Stimulated activated naive B cell treated with anti-CD40 and anti-IgM and Interleukin-4, amounts not matched to agents 10 μg/mL and 1 μg/mL and 100 μg/mL, for 72 hours (primary cell): ENCODE results near the gene ABHD10.
A peak's percentile ranks its signal among the peaks of the same experiment; 100 is the strongest.

Experiments
- ATAC-seq, 2 donors: fragments of 150-1000 bp; cut with Tn5 transposase; replicated peaks; 2 replicates each; pipeline ENCODE4 v1.10.0; 2021; ENCODE audit warnings: moderate library complexity in 1 of 2
- DNase-seq: peaks from one replicate; pipeline ENCODE4 v3.0.0; 2021
- H3K27ac Mint-ChIP-seq: one replicate; pipeline ENCODE4 v1.8.0; 2022; ENCODE audit warnings: mild to moderate bottlenecking, mixed read lengths
- H3K27me3 Mint-ChIP-seq, 2 donors: one replicate each; pipeline ENCODE4 v1.8.0; 2022; ENCODE audit warnings: mixed read lengths in 2 of 2
- H3K36me3 Mint-ChIP-seq, 2 donors: one replicate each; pipeline ENCODE4 v1.8.0; 2022; ENCODE audit warnings: mixed read lengths in 2 of 2, mild to moderate bottlenecking in 1 of 2
- H3K4me1 Mint-ChIP-seq, 2 donors: one replicate each; pipeline ENCODE4 v1.8.0; 2022; ENCODE audit warnings: mixed read lengths in 2 of 2, mild to moderate bottlenecking in 1 of 2
- H3K4me3 Mint-ChIP-seq, 2 donors: one replicate each; pipeline ENCODE4 v1.8.0; 2022; ENCODE audit warnings: mild to moderate bottlenecking in 2 of 2, mixed read lengths in 2 of 2, moderate library complexity in 1 of 2
- H3K9me3 Mint-ChIP-seq, 2 donors: one replicate each; pipeline ENCODE4 v1.8.0; 2022; ENCODE audit warnings: mixed read lengths in 2 of 2, mild to moderate bottlenecking in 1 of 2

The ABHD10 gene

DNA sequence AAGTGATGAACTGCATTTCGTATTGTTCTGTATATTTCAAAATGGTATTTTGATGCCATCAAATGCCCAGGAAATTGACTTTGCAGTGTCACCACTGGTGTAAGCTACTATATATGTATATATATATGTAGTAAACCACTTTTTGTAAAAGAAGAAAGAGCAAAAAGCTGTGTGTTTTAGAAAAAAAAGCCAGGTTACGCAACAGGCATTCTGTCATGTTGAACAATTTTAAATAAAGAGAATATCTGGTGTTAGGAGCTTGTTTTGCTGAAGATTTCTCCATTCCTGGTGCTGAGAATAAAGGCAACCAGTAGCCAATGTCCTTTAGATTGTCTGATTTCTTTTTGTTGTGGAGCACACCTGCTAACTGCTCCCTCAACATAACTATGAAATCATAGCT lies 3.7 kb upstream of the ABHD10 start:
- ATAC-seq = no peak
- Mint-ChIP-seq H3K4me1 (peaks cover 2 to 8% of the 10 kb centered on the region in 2 donors), H3K27ac (no peak overlapping the region), H3K4me3 (no peak overlapping the region), H3K9me3 (no peaks in the 10 kb centered on the region), H3K36me3 (no peaks in the 10 kb centered on the region), H3K27me3 (no peaks in the 10 kb centered on the region)
- no peak for DNase-seq

- Mint-ChIP-seq H3K36me3 (no peaks in the 10 kb centered on the region), H3K27ac (no peak overlapping the region), H3K4me3 (no peak overlapping the region), H3K9me3 (no peaks in the 10 kb centered on the region), H3K4me1 (peaks cover 6 to 16% of the 10 kb centered on the region in 2 donors), H3K27me3 (no peaks in the 10 kb centered on the region)
- ATAC-seq (no peak), DNase-seq (no peak)
Measured at GRCh38 chr3:111976254-111976653, 2.6 kb upstream of the ABHD10 start.

- peak; percentile 15 for DNase-seq
- H3K27me3 Mint-ChIP-seq = no peaks in the 10 kb centered on the region
- H3K36me3 Mint-ChIP-seq = peaks cover 0 to 4% of the 10 kb centered on the region in 2 donors
- H3K4me1 Mint-ChIP-seq = peaks cover 7 to 25% of the 10 kb centered on the region in 2 donors
- H3K4me3 Mint-ChIP-seq = peak overlapping the region; percentile 88 to 92
- peak; percentile 58 to 63 for ATAC-seq
- H3K9me3 Mint-ChIP-seq = no peaks in the 10 kb centered on the region
- peak overlapping the region; percentile 97 for H3K27ac Mint-ChIP-seq
Measured at GRCh38 chr3:111979434-111980038, 710 bp downstream of the ABHD10 start.

DNA sequence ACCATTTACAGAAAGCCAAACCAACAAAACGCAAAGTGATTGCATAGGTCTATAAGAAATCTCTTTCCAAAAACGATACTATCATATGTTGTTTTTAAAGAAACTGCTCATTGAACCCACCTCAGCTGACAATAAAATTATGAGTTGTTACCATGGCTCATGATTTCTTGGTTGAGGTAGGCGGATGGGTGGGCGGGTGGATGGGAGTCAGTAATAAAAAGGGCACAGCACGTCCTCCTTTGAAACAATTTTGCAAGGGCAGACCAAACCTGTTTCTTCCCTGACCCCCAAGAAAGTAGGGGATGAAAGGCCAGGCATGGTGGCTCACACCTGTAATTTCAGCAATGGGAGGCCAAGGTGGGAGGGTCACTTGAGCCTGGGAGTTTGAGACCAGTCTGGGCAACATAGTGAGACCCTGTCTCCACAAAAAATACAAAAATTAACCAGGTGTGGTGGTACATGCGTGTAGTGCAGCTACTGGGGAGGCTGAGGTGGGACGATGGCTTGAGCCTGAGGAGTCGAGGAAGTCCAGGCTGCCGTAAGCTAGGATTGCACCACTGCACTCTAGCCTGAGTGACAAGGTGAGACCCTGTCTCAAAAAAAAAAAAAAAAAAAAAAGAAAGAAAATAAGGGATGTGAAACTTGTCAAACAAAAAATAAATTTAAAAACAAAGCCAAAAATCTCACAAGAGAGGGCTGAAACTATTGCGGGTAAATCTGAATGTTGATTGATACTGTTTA lies 2.1 kb downstream of the ABHD10 start:
- DNase-seq = no peak
- peaks cover 14 to 30% of the 10 kb centered on the region in 2 donors for H3K4me1 Mint-ChIP-seq
- H3K36me3 Mint-ChIP-seq = peaks cover 5 to 10% of the 10 kb centered on the region in 2 donors
- peak overlapping the region; percentile 3 to 67 for H3K4me3 Mint-ChIP-seq
- no peak for ATAC-seq
- no peaks in the 10 kb centered on the region for H3K27me3 Mint-ChIP-seq
- H3K27ac Mint-ChIP-seq = peak overlapping the region; percentile 54
- no peaks in the 10 kb centered on the region for H3K9me3 Mint-ChIP-seq

DNA sequence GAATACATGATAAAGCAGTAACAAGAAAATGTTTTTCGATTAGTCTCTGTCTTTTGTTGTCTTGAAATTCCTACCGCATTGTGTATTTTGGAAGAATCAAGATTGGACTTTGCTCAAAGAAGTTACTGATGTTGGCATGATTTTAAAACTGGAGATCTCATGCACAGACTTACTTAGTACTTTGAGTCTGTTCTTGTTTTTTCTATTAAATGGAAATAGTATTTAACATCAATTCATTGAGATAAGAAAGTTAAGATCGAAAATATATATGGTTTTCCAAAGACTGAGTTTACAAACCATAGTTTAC lies 2.6 kb downstream of the ABHD10 start:
- Mint-ChIP-seq H3K27me3 (no peaks in the 10 kb centered on the region), H3K9me3 (no peaks in the 10 kb centered on the region), H3K36me3 (peaks cover 5 to 15% of the 10 kb centered on the region in 2 donors), H3K27ac (no peak overlapping the region), H3K4me3 (peak overlapping the region in 1 of 2 donors; percentile 67), H3K4me1 (peaks cover 14 to 30% of the 10 kb centered on the region in 2 donors)
- ATAC-seq (no peak), DNase-seq (no peak)

DNA sequence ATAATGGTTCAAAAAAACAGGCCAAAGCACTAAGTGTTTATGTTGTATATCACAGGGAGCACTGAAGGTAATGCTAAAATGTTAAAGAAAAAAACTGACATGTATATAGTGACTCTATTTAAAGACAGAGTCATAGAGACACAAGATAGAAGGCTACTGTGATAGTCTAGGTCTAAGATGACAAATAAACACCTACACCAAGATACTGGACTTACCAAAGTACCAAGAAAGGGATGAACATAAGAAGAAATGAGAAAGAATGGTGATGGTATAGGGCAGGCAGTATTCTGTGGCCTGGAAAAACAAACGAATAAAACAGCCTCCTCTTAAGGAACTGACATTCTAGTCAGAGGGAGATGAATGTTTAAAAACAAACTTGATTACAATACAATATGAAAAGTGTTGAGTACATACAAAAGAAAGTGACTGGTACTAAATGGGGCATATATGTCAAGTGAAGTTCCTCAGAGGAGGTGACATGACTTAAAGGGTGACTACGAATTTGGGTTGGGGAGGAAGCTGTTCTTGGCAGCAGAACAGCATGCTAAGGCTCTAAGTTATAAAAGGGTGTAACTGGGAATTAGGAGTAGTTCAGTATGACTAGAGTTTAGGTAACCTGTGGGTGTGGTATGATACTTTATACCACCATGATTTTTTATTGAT lies 5.9 kb downstream of the ABHD10 start:
- Mint-ChIP-seq H3K36me3 (peaks cover 18 to 38% of the 10 kb centered on the region in 2 donors), H3K4me1 (peaks cover 14 to 30% of the 10 kb centered on the region in 2 donors)
- no peak for ATAC-seq

GRCh38 chr3:111986800-111987199 lies 8.0 kb downstream of the ABHD10 start:
- Mint-ChIP-seq H3K27ac (no peak overlapping the region), H3K9me3 (no peaks in the 10 kb centered on the region), H3K27me3 (no peaks in the 10 kb centered on the region), H3K4me3 (no peak overlapping the region), H3K4me1 (peaks cover 11 to 20% of the 10 kb centered on the region in 2 donors), H3K36me3 (peaks cover 20 to 42% of the 10 kb centered on the region in 2 donors)
- ATAC-seq (no peak), DNase-seq (no peak)

More for the DNA sequence above, 5.9 kb downstream of the ABHD10 start:
- no peak overlapping the region for H3K4me3 Mint-ChIP-seq
- DNase-seq = no peak
- H3K27me3 Mint-ChIP-seq = no peaks in the 10 kb centered on the region
- no peaks in the 10 kb centered on the region for H3K9me3 Mint-ChIP-seq
- H3K27ac Mint-ChIP-seq = peak overlapping the region; percentile 31

DNA sequence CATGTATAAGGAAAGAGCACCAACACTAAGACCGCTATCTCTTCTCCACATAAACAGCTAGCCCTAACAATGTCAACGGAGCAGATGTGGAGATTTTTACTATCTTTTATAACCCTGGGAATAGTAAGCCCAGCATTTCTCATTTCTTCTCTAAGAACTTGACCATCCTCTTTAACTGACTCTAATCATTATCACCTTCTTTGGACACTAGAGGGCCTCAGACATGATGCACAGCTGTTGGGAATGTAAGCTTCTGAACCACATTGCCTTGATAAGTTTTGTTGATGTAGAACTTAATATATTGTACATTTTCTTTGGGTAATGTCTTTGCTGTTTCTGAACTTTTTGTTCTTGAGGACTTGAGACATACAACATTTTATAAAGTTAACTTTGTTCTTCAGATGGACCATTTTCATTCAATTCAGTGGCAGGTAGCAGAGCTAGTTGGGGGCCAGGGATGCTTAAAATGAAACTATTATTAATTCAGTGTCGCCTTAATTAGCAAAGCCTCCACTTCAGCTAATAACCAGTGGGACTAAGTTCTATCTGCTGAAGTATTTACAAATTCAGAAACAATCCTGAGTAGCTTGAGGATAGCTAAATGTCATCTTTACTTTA lies 10.3 kb downstream of the ABHD10 start:
- H3K36me3 Mint-ChIP-seq = peaks cover 27 to 55% of the 10 kb centered on the region in 2 donors
- peak; percentile 75 to 86 for ATAC-seq
- no peaks in the 10 kb centered on the region for H3K27me3 Mint-ChIP-seq
- no peak overlapping the region for H3K27ac Mint-ChIP-seq
- no peak overlapping the region for H3K4me3 Mint-ChIP-seq
- H3K4me1 Mint-ChIP-seq = peaks cover 9 to 16% of the 10 kb centered on the region in 2 donors
- no peaks in the 10 kb centered on the region for H3K9me3 Mint-ChIP-seq
- no peak for DNase-seq

- ATAC-seq (no peak), DNase-seq (no peak)
- Mint-ChIP-seq H3K4me1 (peaks cover 2 to 7% of the 10 kb centered on the region in 2 donors), H3K9me3 (no peaks in the 10 kb centered on the region), H3K27ac (no peak overlapping the region), H3K4me3 (no peak overlapping the region), H3K36me3 (peaks cover 23 to 34% of the 10 kb centered on the region in 2 donors), H3K27me3 (no peaks in the 10 kb centered on the region)
Measured at GRCh38 chr3:111993038-111993437, 14.2 kb downstream of the ABHD10 start.

GRCh38 chr3:111998636-111999483 lies 20.0 kb downstream of the ABHD10 start, which contains the start of gene TAGLN3:
TAGLN3 (plus strand) TSS chr3:111998922; CDS start chr3:111999423, 501 bp downstream.
- Mint-ChIP-seq H3K4me3 (peak within 1 kb of the TSS; percentile 84 to 86), H3K36me3 (peaks cover 4 to 5% of the 10 kb centered on the region in 2 donors), H3K9me3 (no peaks in the 10 kb centered on the region), H3K27ac (peak within 1 kb of the TSS; percentile 60), H3K4me1 (peaks cover 9 to 23% of the 10 kb centered on the region in 2 donors), H3K27me3 (peaks cover 9 to 10% of the 10 kb centered on the region in 2 donors)
- DNase-seq = no peak
- ATAC-seq = peak; percentile 70 to 75

- Mint-ChIP-seq H3K36me3 (peaks cover 4 to 5% of the 10 kb centered on the region in 2 donors), H3K27me3 (peaks cover 9 to 10% of the 10 kb centered on the region in 2 donors), H3K4me3 (peak overlapping the region; percentile 84 to 86), H3K4me1 (peaks cover 9 to 23% of the 10 kb centered on the region in 2 donors), H3K27ac (peak overlapping the region; percentile 60), H3K9me3 (no peaks in the 10 kb centered on the region)
- no peak for ATAC-seq
- no peak for DNase-seq
Measured at GRCh38 chr3:111999484-112000324, 20.9 kb downstream of the ABHD10 start.

DNA sequence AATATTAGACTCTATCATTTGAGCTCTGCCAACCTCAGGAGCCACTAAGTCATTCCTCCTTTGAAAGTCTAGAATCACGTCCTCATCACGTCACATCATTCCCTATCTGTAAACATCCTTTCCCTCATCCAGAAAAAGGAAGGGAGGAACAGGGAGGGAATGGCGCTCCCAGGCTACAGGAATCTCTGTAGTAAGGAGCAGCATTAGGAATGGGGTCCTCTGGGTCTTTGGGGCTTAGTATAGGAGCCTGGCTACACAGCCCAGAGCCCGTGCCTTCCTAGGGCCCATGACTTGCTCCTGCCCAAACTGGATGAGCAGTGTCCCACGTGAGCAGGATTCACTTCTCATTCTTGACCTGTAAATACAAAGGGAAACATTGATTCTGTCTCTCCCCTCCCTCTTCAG lies 21.5 kb downstream of the ABHD10 start:
- no peak for DNase-seq
- no peak for ATAC-seq
- H3K9me3 Mint-ChIP-seq = no peaks in the 10 kb centered on the region
- peaks cover 9 to 10% of the 10 kb centered on the region in 2 donors for H3K27me3 Mint-ChIP-seq
- H3K4me3 Mint-ChIP-seq = no peak overlapping the region
- H3K4me1 Mint-ChIP-seq = peaks cover 9 to 23% of the 10 kb centered on the region in 2 donors
- H3K36me3 Mint-ChIP-seq = peaks cover under 1 to 1% of the 10 kb centered on the region in 2 donors
- H3K27ac Mint-ChIP-seq = no peak overlapping the region

DNA sequence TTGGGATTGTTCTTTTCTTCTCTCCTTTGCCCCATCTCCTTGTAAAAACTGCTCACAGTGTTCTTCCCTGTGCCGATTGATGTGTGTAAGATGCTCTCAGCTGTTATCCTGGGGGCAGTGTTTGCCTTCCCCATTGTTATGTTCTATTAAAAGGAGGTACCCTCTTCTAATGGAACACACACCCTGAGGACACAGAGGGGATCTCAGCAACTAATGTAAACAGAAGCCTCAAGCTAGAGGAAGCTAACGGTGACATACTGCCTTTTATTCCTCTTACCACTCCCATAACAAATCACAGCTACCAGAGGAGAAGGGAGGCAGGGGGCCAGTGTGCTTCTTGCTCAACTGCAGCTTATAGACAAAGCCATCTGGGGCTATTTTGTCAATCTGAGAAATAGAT lies 22.1 kb downstream of the ABHD10 start:
- no peak for ATAC-seq
- peaks cover 9 to 10% of the 10 kb centered on the region in 2 donors for H3K27me3 Mint-ChIP-seq
- no peaks in the 10 kb centered on the region for H3K36me3 Mint-ChIP-seq
- H3K4me3 Mint-ChIP-seq = no peak overlapping the region
- no peak overlapping the region for H3K27ac Mint-ChIP-seq
- DNase-seq = no peak
- peaks cover 9 to 23% of the 10 kb centered on the region in 2 donors for H3K4me1 Mint-ChIP-seq
- H3K9me3 Mint-ChIP-seq = no peaks in the 10 kb centered on the region
